ENCODE results near the gene FANCC. TPM values are rescaled to one million over a fixed set of nuclear protein-coding genes. Genes with fewer than 3 reads are reported as not detected.

FANCC gene
- polyA plus RNA-seq, 1 of the 3 experiments (the other 2 are of a cell fraction): 3.5 TPM

DNA sequence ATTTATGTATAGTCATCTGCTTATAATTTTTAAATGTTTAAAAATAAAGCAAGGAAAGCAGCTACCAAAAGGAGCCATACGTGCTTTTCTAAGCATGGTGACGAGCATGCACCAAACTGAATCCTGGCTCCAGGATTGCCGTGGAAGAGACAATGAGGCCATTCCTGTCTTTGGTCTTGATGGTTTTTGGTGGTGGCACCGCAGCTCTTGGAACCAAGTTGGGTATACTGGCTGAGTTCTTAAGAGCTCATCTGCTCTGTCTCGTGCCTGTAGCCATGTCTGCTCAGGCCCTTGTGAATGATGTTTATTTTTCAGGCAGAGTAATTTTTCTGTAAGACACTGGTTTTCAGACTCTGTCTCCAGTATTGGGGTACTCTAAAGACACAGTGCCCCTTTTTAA lies 246.1 kb downstream of the FANCC start:
- H4K20me1 ChIP-seq (ENCODE audit: insufficient read depth): peaks cover 95% of the 10 kb centered on the region
- ChIA-PET POLR2A (interaction anchor here (0.6 kb wide), 1 partner anchor 31 kb away, joined by 3 read pairs; no protein-coding TSS in a partner anchor), CTCF (interaction anchor here (1.3 to 1.5 kb wide), 4 partner anchors 9 to 390 kb away, joined by 3 to 6 read pairs (median 4); no protein-coding TSS in a partner anchor)
- H3K27me3 ChIP-seq (ENCODE audit: insufficient read depth): no peaks in the 10 kb centered on the region
- no peak overlapping the region for H2AFZ ChIP-seq (ENCODE audit: low read depth)
- no peaks in the 10 kb centered on the region for H3K9me3 ChIP-seq
- H3K4me3 ChIP-seq (ENCODE audit: low read depth in 2 of 2, low read length in 1 of 2): no peak overlapping the region
- peaks cover 45 to 81% of the 10 kb centered on the region in 2 experiments for H3K36me3 ChIP-seq (replicated peaks in 1 of 2; ENCODE audit: control insufficient read depth in 1 of 2, insufficient read depth in 2 of 2, low read length in 1 of 2)
- no peak for DNase-seq
- H3K4me2 ChIP-seq: no peak overlapping the region
- TF ChIP-seq, protein P1, sequence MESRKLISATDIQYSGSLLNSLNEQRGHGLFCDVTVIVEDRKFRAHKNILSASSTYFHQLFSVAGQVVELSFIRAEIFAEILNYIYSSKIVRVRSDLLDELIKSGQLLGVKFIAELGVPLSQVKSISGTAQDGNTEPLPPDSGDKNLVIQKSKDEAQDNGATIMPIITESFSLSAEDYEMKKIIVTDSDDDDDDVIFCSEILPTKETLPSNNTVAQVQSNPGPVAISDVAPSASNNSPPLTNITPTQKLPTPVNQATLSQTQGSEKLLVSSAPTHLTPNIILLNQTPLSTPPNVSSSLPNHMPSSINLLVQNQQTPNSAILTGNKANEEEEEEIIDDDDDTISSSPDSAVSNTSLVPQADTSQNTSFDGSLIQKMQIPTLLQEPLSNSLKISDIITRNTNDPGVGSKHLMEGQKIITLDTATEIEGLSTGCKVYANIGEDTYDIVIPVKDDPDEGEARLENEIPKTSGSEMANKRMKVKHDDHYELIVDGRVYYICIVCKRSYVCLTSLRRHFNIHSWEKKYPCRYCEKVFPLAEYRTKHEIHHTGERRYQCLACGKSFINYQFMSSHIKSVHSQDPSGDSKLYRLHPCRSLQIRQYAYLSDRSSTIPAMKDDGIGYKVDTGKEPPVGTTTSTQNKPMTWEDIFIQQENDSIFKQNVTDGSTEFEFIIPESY (IDR thresholded peaks at IDR 0.05; ENCODE audit: borderline replicate concordance, low read depth): no peak
- TF ChIP-seq CHD2 (IDR thresholded peaks at IDR 0.05; ENCODE audit: low read length, partially characterized antibody) (no peak), FOSL2 (IDR thresholded peaks at IDR 0.05; ENCODE audit: borderline replicate concordance, low read depth) (no peak), FOXM1 (IDR thresholded peaks at IDR 0.05; ENCODE audit: low read depth) (no peak), MEF2A (IDR thresholded peaks at IDR 0.05; ENCODE audit: borderline replicate concordance, low read depth) (no peak), SIN3A (IDR thresholded peaks at IDR 0.05; ENCODE audit: borderline replicate concordance, low read depth, low read length) (no peak), YY1 (IDR thresholded peaks at IDR 0.05; ENCODE audit: low read depth) (no peak), FOXJ3 (CRISPR knock-in tag; IDR thresholded peaks at IDR 0.05) (no peak), JUND (IDR thresholded peaks at IDR 0.05) (no peak)
- TF ChIP-seq, protein P2, sequence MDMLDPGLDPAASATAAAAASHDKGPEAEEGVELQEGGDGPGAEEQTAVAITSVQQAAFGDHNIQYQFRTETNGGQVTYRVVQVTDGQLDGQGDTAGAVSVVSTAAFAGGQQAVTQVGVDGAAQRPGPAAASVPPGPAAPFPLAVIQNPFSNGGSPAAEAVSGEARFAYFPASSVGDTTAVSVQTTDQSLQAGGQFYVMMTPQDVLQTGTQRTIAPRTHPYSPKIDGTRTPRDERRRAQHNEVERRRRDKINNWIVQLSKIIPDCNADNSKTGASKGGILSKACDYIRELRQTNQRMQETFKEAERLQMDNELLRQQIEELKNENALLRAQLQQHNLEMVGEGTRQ (IDR thresholded peaks at IDR 0.05; ENCODE audit: borderline replicate concordance, low read depth, low read length): no peak
- TF ChIP-seq, protein P3, sequence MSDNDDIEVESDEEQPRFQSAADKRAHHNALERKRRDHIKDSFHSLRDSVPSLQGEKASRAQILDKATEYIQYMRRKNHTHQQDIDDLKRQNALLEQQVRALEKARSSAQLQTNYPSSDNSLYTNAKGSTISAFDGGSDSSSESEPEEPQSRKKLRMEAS (IDR thresholded peaks at IDR 0.05; ENCODE audit: low read depth): no peak
- H3K9ac ChIP-seq: no peak overlapping the region
- no peaks in the 10 kb centered on the region for H3K9me2 ChIP-seq
- WGBS (ENCODE audit: low lambda C conversion rate): 95% methylated on average over 5 of the region's 5 CpGs
- H3K27ac ChIP-seq (ENCODE audit: low read depth in 2 of 2, low read length in 1 of 2): peak overlapping the region in 1 of 2 experiments; percentile 82; a peak in 2 of 4 replicates
- no peaks in the 10 kb centered on the region for H3F3A ChIP-seq (replicated peaks; ENCODE audit: insufficient read depth)
- peaks cover 100% of the 10 kb centered on the region for H3K79me2 ChIP-seq (ENCODE audit: insufficient read depth)
- H3K4me1 ChIP-seq (ENCODE audit: control insufficient read depth in 1 of 2, insufficient read depth in 2 of 2, low read depth in 1 of 2, low read length in 1 of 2): peaks cover 0 to 63% of the 10 kb centered on the region in 2 experiments; a peak in 3 of 4 replicates

DNA sequence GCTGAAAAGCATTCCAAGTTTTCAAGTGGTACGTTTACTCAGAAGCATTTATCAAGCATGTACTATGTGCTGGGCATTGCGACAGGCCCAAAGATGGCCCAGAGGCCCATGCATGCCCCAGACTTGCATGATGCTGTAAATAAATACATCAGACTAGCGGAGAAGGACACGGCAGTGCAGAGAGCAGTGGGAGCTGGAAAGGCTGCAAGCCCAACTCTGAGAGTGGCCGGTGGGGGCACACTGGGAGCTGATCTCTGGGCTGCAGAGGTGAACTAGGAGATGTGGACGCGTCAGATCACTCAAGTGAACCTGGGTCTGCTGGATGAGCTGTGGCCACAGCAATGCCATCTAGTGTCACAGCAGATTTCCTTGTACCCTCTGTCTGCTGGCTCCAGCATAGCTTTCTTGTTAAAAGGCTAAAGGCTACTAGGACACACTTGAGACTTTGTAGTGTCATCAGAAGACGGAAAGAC lies 246.9 kb downstream of the FANCC start:
- POLR2A ChIA-PET: interaction anchor here (0.6 kb wide), 1 partner anchor 30 kb away, joined by 3 read pairs; no protein-coding TSS in a partner anchor
- CTCF ChIA-PET: interaction anchor here (1.3 to 1.5 kb wide), 4 partner anchors 9 to 389 kb away, joined by 3 to 6 read pairs (median 4); no protein-coding TSS in a partner anchor
- DNase-seq: no peak

More for the DNA sequence above, 246.9 kb downstream of the FANCC start:
- Histone ChIP-seq H3K4me2 (no peak overlapping the region), H3K4me1 (ENCODE audit: control insufficient read depth in 1 of 2, insufficient read depth in 2 of 2, low read depth in 1 of 2, low read length in 1 of 2) (peaks cover 0 to 59% of the 10 kb centered on the region in 2 experiments; a peak in 3 of 4 replicates), H3K79me2 (ENCODE audit: insufficient read depth) (peaks cover 100% of the 10 kb centered on the region), H3K27ac (ENCODE audit: low read depth in 2 of 2, low read length in 1 of 2) (peak overlapping the region in 1 of 2 experiments; percentile 82; a peak in 2 of 4 replicates), H3K27me3 (ENCODE audit: insufficient read depth) (no peaks in the 10 kb centered on the region), H3K9me3 (no peaks in the 10 kb centered on the region), H3K4me3 (ENCODE audit: low read depth in 2 of 2, low read length in 1 of 2) (no peak overlapping the region), H3F3A (replicated peaks; ENCODE audit: insufficient read depth) (no peaks in the 10 kb centered on the region), H3K36me3 (replicated peaks in 1 of 2; ENCODE audit: control insufficient read depth in 1 of 2, insufficient read depth in 2 of 2, low read length in 1 of 2) (peaks cover 49 to 82% of the 10 kb centered on the region in 2 experiments), H3K9ac (no peak overlapping the region), H3K9me2 (no peaks in the 10 kb centered on the region), H4K20me1 (ENCODE audit: insufficient read depth) (peaks cover 94% of the 10 kb centered on the region), H2AFZ (ENCODE audit: low read depth) (no peak overlapping the region)
- 75% methylated on average over 8 of the region's 8 CpGs for WGBS (ENCODE audit: low lambda C conversion rate)
- TF ChIP-seq YY1 (IDR thresholded peaks at IDR 0.05; ENCODE audit: low read depth): no peak
- TF ChIP-seq RAD21 (IDR thresholded peaks at IDR 0.05; ENCODE audit: low read length): no peak
- no peak for TF ChIP-seq CHD2 (IDR thresholded peaks at IDR 0.05; ENCODE audit: low read length, partially characterized antibody)
- TF ChIP-seq GATA2 (CRISPR knock-in tag; IDR thresholded peaks at IDR 0.05): no peak
- TF ChIP-seq FOXJ3 (CRISPR knock-in tag; IDR thresholded peaks at IDR 0.05): no peak
- TF ChIP-seq RXRA (IDR thresholded peaks at IDR 0.05; ENCODE audit: borderline replicate concordance, low read depth): no peak
- TF ChIP-seq, protein P4, sequence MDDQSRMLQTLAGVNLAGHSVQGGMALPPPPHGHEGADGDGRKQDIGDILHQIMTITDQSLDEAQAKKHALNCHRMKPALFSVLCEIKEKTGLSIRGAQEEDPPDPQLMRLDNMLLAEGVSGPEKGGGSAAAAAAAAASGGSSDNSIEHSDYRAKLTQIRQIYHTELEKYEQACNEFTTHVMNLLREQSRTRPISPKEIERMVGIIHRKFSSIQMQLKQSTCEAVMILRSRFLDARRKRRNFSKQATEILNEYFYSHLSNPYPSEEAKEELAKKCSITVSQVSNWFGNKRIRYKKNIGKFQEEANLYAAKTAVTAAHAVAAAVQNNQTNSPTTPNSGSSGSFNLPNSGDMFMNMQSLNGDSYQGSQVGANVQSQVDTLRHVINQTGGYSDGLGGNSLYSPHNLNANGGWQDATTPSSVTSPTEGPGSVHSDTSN (IDR thresholded peaks at IDR 0.05): no peak
- no peak for TF ChIP-seq ELF1 (IDR thresholded peaks at IDR 0.05)
